GM19438 (cell line): ENCODE data around the gene PGBD5.

ENCODE experiments used
- ATAC-seq: cut with Tn5 transposase; IDR thresholded peaks from one replicate; pipeline ENCODE4 v1.9.1; 2021; ENCODE audit warnings: low read depth; ENCODE audit not compliant: unreplicated experiment

Gene PGBD5

DNA sequence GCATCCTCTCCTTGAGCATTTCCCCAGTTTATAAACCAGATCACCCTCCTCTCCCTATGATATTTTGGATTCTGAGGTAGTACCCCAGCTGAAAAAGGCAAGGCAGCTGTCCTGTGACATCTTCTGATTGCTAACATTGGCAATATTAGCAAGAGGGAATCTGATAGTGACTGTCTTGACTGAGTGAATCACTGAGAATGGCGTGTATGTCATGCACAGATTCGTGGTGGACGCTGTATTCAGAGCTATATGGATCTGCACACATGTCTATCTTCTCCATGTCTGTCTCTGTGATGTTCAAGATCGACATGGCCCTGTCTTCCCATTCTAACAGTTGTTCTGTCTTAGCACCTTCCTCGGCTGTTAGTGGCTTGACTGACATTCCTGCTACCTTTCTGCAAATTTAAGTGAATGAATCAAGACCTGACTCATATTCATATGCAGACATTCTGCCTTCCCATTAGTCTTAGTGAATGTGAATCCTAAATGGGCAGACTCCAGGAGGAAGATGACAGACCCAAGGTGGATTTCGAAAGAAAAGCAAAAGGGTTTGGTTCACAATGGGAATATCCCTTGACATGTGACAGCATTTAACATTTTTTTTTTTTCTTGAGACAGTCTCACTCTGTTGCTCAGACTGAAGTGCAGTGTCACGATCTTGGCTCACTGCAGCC is 97.7 kb downstream of the PGBD5 start:
- ATAC-seq, result no peak

DNA sequence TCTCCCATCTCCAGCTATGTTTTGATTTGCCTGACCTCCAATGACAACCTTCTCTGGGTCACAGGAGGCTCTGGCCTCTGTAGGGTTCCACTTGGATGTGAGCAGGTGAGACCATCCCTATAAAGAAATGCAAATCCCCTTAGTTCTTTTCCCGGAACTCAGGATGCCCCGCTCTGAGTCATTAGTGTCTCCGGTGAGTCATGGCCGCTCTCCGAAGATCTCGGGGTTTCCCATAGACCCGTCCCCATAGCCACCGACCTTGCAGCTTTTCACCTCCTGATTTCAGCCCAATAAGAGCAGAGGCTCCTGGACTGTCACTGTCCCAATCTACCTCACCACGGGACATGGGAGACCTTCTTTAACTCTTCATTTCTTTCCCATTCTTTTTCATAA is 98.2 kb downstream of the PGBD5 start:
- ATAC-seq, result no peak

- ATAC-seq, result no peak
Observed at GRCh38 chr1:230326971-230327891, 98.9 kb downstream of the PGBD5 start.

DNA sequence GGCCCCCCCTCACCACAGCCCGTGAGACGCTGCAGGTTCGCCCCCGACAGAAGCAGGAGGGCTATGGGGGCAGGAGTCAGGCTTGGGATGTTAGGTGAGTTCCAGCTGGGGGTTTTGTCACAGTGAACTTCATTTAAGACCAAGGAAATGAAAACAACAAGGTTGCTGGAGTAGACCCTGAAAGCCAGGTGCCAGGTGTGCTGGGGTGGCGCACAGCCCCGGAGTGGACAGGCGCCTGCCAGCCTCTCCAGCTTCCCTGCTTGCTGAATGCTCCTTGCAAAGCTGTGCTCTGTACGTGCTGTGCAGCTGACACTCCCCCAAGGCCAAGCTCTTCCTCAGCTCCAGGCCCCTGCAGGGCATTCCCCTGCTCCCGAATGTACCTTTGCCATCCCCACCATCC is 102.4 kb downstream of the PGBD5 start:
- ATAC-seq, result no peak

DNA sequence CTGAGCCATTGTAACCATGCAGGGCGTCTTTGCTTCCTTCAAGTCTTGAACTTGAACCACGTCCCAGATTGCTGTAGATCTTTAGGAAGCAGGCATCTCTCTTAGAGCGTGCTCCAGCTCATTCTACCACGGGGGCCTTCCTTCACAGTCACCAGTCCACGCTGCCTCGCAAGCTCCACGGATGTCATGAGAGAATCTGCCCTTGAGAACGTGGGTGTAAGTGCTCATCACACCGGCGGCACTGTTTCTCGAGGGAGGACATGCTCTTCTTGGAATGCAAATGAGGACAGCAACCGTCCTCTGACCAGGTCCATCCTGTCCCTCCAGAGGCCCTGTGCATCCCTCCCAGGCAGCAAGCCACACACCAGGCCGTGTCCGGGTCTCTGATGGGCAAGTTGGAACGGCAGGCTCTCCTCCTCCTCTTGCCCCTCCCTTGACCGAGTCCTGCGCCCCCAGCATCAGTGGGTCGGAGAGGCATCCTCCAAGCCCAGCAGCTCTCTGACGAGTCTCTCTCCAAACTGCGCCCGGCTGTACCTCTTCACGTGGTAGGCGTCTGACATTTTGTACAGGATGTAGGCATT is 103.1 kb downstream of the PGBD5 start:
- ATAC-seq, result no peak

DNA sequence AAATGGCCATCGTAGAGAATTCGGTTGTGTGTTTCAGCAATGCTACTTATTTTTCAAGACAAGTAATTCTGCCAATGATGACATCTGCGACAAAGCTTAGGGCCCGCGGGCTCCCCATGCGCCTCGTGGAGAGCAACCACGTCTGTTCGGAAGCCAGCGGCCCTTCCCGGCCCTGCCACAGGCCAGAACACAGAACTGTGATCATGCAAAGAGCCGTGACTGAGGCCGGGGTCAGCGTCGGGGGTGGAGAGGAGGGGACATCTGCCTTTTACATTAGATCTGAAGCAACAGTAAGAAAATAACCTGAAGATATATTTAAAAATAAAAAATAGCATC is 103.7 kb downstream of the PGBD5 start:
- ATAC-seq, result no peak

DNA sequence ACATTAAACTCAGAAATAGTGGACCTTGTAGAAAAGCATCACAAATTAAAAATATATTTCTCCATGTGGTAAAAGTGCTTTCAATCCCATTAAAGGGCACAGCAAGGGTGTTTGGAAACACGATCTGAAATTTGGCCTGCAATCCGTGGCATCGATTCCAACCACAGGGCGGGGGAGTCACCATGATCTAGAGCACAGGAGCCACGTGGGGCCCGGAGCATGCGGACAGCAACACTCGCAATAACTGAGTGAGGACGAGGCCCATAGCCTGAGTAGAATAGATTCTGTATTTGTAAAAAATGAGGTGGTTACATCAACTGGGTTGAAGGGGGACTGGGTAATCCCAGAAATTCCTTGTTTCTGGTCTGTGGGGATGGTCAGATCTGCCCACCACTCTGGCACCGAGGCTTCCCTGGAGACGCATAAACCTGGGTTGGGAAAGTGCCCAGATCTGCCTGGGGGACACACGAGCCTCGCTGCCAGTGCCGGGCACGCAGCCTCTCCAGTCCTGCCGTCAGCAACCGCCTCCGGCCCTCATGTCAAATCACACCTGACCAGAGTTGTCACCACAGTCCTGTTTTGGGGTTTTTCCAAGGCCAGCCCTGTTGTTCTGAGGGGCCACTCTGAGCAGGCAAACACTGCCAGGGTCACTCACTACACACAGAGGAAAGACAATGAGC is 104.3 kb downstream of the PGBD5 start:
- ATAC-seq, result no peak

- ATAC-seq, result no peak
Observed at GRCh38 chr1:230321341-230321740, 104.8 kb downstream of the PGBD5 start.

GRCh38 chr1:230320804-230321203 is 105.3 kb downstream of the PGBD5 start:
- no peak for ATAC-seq

DNA sequence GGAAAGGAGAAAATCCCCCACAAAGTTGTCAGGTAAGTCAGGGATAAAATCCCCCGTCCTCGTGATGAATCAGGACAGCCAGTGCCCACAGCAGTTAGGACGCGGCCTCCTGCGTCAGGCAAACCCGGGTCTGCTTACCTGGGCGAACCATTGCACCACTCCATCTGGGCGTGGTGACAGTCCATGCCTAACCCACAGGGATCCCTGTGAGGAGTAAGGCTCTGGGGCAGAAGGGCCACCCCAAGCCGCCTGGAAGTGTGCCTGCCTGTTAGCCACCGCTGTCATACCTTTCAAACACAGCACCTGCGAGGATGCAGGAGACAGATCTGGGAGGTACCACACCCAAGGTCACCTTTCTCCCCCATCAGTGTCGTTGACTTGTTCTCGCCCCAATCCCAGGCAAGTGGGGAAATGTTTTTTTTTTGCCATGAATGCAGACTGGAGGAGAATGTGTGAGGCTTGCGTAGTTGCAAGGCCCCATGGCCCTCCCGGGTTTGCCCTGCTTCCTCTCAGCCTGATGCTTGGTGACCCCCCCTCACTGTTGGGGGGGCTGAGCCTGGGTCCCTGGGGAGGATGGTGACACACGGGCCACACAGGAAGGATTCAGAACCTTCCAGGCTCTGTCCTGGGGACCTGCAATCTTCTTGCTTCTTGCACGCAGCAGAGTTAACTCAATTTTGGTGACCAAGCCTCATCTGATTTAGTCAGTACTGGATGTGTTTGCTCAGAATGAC is 107.0 kb downstream of the PGBD5 start:
- no peak for ATAC-seq

DNA sequence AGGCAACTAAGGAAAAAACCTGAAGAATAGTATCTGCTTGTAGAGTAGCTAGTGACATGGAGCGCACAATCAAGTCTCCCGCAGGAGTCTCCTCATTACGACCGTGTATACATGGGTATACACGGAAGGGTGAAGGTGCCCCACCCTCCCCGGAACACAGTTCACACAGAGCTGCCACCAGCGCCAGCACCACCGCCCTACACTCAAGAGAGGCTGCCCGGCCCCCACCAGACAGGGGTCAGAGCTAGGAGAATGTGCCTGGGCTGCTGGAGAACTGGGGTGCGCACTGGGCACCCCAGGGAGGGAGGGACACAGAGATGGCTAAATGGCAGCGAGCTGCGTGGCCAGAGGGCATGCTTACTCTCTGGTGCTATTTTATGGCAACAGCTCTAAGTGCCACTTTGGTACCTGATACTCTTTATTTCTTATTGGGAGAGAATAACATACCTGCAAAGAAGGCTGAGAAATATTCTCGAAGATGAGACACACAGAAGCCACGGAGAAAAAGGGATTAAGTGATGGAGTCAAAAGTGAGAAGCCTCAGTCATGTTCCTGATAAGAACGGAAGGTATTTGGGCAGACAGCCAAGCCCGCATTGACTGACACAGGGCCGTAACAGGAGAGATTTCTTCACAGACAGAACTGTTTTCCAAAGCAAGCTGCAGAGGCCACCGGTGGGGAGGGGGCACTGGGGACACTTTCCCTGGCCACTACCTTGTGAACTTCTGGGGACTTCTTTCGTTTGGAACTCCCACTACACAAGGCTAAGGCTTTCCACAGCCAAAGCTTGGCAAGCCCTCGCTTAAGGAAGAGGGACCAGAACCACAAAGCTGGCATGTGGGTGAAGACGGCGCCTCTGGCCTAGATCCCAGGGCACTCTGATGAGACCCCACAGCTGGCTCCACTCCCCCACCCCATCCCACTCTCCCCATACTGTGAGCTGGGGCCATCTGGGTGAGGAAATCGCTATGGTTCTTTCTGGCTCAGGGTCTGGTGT is 108.0 kb downstream of the PGBD5 start:
- ATAC-seq, result no peak

GRCh38 chr1:230316864-230317745 is 109.0 kb downstream of the PGBD5 start:
- no peak for ATAC-seq

DNA sequence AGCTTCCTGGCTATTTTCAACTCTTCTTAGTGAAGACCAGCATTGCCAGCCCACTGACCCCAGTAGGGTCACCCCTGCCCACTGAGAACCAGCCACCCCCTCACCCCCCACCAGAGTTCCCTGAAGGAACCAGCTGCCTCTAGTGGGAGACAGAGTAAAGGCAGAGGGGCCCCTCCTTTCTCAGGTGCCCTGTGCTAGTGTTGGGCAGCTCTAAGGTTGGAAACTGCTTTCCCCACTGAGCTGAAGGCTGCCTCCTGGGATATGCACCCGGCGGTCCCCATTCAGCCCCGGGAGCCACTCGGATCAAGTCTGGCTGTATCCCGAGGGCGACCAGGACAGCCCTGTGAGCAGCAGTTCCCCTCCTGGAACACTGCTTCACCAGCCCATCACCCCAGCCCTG is 111.0 kb downstream of the PGBD5 start:
- ATAC-seq, result no peak

DNA sequence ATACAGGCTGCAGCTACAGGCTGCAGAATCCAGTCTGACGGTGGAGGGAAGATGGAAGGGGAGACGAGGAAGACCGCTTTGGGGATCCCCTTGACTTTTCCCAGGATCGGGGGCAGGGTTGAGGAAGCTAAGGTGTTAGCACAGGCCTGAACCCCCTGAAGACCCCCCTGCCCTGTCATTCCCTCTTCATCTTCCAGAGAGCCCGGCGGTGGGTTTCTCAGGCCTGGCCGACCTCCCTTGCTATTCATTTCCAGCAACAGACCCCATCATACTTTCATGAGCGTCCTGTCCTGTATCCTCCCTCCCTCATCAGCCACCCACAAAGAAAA is 112.0 kb downstream of the PGBD5 start:
- no peak for ATAC-seq

DNA sequence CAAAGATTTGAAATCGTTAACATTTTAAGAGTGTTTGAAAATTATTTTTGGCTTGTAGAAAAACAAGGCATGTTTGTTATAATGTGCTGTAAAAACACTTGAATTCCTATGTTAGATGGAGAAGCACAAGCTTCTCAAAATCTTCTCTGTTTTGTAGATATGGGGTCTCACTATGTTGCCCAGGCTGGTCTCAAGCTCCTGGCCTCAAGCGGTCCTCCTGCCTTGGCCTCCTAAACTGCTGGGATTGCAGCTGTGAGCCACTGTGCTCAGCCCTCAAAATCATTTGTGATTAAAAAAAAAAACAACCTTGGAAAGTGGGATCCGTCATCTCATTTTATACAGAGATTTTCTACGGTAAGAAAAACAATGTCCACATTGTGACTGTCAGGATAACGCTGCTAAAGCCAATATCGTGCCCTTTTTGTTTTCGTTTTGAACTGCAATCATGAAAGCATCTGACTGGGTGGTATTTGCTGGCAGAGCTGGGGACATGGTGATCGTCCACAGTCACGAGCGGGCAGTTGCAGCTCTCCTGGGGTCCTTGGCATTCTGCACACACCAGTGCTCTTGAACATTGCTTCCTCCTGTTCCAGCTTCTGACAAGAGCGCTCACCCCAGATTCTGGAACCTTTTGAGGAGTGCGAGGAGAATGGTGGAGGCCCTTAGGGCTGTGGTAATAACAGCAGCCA is 112.5 kb downstream of the PGBD5 start:
- no peak for ATAC-seq

DNA sequence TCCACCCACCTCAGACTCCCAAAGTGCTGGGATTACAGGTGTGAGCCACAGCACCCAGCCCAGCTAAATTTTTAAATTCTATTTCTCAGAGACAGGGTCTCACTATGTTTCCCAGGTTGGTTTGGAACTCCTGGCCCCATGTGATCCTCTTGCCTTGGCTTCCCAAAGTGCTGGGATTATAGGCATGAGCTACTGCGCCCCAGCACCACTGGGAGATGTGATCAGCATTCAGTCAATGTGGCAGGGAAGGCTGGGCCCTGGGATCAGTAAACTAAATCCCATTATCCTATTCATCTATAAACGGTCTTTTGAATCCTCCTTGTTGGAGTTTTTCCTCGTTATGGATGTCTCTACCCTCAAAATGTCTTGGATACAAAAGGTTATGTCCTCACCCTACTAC is 113.5 kb downstream of the PGBD5 start:
- ATAC-seq, result no peak

- ATAC-seq, result no peak
Observed at GRCh38 chr1:230310381-230311163, 115.6 kb downstream of the PGBD5 start.
